ENCODE results near the gene CNTN2.

DNA sequence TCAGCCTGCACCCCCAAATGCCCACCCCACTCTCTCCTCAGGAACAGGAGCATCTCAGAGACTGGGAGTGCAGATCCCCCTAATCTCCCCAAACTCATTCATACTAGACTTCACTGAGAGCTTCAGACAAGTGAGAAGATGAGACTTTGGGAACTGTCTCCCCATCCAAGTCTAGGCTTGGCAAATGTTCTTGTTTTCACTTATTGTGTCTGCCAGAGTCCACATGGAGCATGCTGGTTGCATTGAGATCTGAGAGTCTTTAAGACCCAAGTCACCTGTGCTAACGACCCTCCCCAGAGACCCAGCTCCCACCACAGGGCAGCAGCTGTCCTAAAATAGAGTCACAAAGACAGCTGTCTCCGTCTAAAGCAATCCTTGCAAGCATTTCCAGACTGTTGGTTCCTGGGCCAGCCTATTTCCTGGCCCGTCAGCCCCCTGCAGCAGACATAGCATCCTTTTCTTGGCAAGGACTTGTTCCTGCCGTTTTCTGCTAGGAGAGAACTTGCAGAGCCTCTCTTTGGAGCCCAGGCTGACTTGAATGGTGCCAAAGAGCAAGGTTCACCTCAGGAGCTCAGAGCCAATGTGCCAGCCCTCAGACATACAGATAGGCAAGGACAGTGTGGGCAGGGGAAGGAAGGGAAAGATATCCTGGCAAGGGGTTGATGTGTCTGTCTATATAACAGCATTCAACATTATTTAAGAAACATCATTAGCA, 1.9 kb upstream of the CNTN2 start:
- TF ChIP-seq, protein P1, sequence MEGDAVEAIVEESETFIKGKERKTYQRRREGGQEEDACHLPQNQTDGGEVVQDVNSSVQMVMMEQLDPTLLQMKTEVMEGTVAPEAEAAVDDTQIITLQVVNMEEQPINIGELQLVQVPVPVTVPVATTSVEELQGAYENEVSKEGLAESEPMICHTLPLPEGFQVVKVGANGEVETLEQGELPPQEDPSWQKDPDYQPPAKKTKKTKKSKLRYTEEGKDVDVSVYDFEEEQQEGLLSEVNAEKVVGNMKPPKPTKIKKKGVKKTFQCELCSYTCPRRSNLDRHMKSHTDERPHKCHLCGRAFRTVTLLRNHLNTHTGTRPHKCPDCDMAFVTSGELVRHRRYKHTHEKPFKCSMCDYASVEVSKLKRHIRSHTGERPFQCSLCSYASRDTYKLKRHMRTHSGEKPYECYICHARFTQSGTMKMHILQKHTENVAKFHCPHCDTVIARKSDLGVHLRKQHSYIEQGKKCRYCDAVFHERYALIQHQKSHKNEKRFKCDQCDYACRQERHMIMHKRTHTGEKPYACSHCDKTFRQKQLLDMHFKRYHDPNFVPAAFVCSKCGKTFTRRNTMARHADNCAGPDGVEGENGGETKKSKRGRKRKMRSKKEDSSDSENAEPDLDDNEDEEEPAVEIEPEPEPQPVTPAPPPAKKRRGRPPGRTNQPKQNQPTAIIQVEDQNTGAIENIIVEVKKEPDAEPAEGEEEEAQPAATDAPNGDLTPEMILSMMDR (IDR thresholded peaks at IDR 0.05) = no peak
- TF ChIP-seq, protein P2, sequence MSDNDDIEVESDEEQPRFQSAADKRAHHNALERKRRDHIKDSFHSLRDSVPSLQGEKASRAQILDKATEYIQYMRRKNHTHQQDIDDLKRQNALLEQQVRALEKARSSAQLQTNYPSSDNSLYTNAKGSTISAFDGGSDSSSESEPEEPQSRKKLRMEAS (CRISPR knock-in tag; IDR thresholded peaks at IDR 0.05) = no peak
- TF ChIP-seq TCF7 (CRISPR knock-in tag; IDR thresholded peaks at IDR 0.05; ENCODE audit: low read depth) (no peak), ZNF423 (CRISPR knock-in tag; IDR thresholded peaks at IDR 0.05) (no peak), KAT7 (CRISPR knock-in tag; IDR thresholded peaks at IDR 0.05; ENCODE audit: borderline replicate concordance) (no peak)
- TF ChIP-seq, protein P3, sequence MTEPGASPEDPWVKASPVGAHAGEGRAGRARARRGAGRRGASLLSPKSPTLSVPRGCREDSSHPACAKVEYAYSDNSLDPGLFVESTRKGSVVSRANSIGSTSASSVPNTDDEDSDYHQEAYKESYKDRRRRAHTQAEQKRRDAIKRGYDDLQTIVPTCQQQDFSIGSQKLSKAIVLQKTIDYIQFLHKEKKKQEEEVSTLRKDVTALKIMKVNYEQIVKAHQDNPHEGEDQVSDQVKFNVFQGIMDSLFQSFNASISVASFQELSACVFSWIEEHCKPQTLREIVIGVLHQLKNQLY (CRISPR knock-in tag; IDR thresholded peaks at IDR 0.05) = no peak
- TF ChIP-seq, protein P4, sequence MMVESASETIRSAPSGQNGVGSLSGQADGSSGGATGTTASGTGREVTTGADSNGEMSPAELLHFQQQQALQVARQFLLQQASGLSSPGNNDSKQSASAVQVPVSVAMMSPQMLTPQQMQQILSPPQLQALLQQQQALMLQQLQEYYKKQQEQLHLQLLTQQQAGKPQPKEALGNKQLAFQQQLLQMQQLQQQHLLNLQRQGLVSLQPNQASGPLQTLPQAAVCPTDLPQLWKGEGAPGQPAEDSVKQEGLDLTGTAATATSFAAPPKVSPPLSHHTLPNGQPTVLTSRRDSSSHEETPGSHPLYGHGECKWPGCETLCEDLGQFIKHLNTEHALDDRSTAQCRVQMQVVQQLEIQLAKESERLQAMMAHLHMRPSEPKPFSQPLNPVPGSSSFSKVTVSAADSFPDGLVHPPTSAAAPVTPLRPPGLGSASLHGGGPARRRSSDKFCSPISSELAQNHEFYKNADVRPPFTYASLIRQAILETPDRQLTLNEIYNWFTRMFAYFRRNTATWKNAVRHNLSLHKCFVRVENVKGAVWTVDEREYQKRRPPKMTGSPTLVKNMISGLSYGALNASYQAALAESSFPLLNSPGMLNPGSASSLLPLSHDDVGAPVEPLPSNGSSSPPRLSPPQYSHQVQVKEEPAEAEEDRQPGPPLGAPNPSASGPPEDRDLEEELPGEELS (CRISPR knock-in tag; IDR thresholded peaks at IDR 0.05) = no peak
- TF ChIP-seq, protein P5, sequence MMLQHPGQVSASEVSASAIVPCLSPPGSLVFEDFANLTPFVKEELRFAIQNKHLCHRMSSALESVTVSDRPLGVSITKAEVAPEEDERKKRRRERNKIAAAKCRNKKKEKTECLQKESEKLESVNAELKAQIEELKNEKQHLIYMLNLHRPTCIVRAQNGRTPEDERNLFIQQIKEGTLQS (CRISPR knock-in tag; conservative IDR thresholded peaks at IDR 0.05) = no peak
- TF ChIP-seq, protein P6, sequence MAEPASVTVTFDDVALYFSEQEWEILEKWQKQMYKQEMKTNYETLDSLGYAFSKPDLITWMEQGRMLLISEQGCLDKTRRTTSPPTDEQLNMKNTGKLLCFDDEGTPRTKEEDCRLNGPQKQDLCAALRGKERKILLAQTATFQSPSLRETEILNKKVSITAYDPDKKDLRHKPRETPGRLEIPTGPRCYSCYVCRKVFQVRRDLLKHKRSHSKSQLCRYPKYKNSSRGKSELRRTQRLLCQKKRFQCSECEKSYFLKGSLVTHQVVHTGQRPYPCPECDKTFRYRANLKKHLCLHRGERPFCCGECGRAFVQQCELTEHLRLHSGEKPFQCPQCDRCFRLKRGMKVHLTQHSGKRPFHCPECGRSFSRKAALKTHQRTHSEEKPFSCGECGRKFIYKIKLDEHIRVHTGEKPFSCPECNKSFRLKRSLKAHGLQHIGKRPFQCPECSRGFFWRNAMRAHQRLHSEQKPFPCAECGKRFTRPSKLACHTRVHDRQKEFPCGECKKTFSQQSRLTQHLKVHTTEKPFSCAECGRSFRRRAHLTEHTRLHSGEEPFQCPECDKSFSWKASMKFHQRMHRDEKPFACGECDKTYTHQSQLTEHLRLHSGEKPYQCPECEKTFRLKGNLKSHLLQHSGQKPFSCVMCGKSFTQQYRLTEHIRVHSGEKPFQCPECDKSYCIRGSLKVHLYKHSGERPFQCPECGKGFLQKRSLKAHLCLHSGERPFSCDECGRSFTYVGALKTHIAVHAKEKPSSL (CRISPR knock-in tag; conservative IDR thresholded peaks at IDR 0.05) = no peak
